Smooth muscle cell (in vitro differentiated cells): Measurements from ENCODE around the gene CACNB4. TPM values are rescaled to one million over a fixed set of nuclear protein-coding genes. Genes with fewer than 3 reads are reported as not detected.

ENCODE experiments used
- DNase-seq: peaks from one replicate; lab custom pipeline; 2025; ENCODE audit not compliant: unreplicated experiment; lab: John Stamatoyannopoulos, UW
- H2AFZ ChIP-seq: fragments of 200-600 bp; sonication (generic); 2 replicates; pipeline ENCODE4 v1.6.0; 2016; ENCODE audit warnings: antibody characterized with exemption, low read depth, mild to moderate bottlenecking
- H3F3A ChIP-seq: fragments of 200-600 bp; sonication (generic); 2 replicates; pipeline ENCODE4 v1.6.0; 2017; ENCODE audit warnings: antibody characterized with exemption, low read depth
- H3K27ac ChIP-seq: fragments of 200-600 bp; sonication (generic); 2 replicates; pipeline ENCODE4 v1.5.1; 2016; ENCODE audit warnings: low read depth, mild to moderate bottlenecking
- H3K27me3 ChIP-seq: fragments of 200-600 bp; sonication (generic); 2 replicates; pipeline ENCODE4 v1.6.1; 2016; ENCODE audit warnings: low read depth, mild to moderate bottlenecking
- H3K36me3 ChIP-seq: fragments of 200-600 bp; sonication (generic); 2 replicates; pipeline ENCODE4 v1.5.1; 2016; ENCODE audit warnings: low read depth
- H3K4me1 ChIP-seq: fragments of 200-600 bp; sonication (generic); 2 replicates; pipeline ENCODE4 v1.5.1; 2016; ENCODE audit warnings: low read depth
- H3K4me2 ChIP-seq: fragments of 200-600 bp; sonication (generic); 2 replicates; pipeline ENCODE4 v1.6.0; 2016; ENCODE audit warnings: mild to moderate bottlenecking
- H3K4me3 ChIP-seq: fragments of 200-600 bp; sonication (generic); 2 replicates; pipeline ENCODE4 v1.5.1; 2016; ENCODE audit warnings: mild to moderate bottlenecking
- H3K79me2 ChIP-seq: fragments of 200-600 bp; sonication (generic); 2 replicates; pipeline ENCODE4 v1.6.0; 2016; ENCODE audit warnings: low read depth, mild to moderate bottlenecking
- H3K9ac ChIP-seq: fragments of 200-600 bp; sonication (generic); 2 replicates; pipeline ENCODE4 v1.6.0; 2016; ENCODE audit warnings: low read depth
- H3K9me3 ChIP-seq: fragments of 200-600 bp; sonication (generic); replicated peaks from 2 replicates; pipeline ENCODE4 v1.5.1; 2016; ENCODE audit warnings: low read depth
- H4K20me1 ChIP-seq: fragments of 200-600 bp; sonication (generic); 2 replicates; pipeline ENCODE4 v1.6.0; 2016; ENCODE audit warnings: low read depth
- CTCF ChIP-seq: fragments of 200-600 bp; sonication (generic); IDR thresholded peaks from 2 replicates; pipeline ENCODE4 v1.5.1; 2017; ENCODE audit warnings: borderline replicate concordance, mild to moderate bottlenecking, antibody characterized with exemption; ENCODE audit not compliant: insufficient read depth, poor library complexity, severe bottlenecking
- WGBS: methylation state at CpG from one replicate; pipeline ENCODE4 v1.1.7; 2016; ENCODE audit warnings: low lambda C conversion rate; 5-methylcytosine and 5-hydroxymethylcytosine counted together
- polyA plus RNA-seq: library from polyadenylated mRNA; unstranded; fragments of >200 nt; fragmentation: Nextera tagmentation; extraction: Ambion mirVana; gene quantifications from 2 replicates; pipeline ENCODE4 v1.2.1, GENCODE V29; 2016
- total RNA-seq: library from RNA; depleted of rRNA; stranded (reverse); fragments of >200 nt; gene quantifications from 2 replicates; pipeline ENCODE4 v1.2.3, GENCODE V29; 2014

The CACNB4 gene
- total and polyA plus RNA-seq, 2 experiments from 2014 or later: 0.06 to 1.4 TPM

GRCh38 chr2:151989378-151989777 lies 109.5 kb downstream of the CACNB4 start:
- Histone ChIP-seq H3K27ac (no peak overlapping the region), H3K27me3 (no peaks in the 10 kb centered on the region), H3K4me1 (no peaks in the 10 kb centered on the region), H3K79me2 (no peaks in the 10 kb centered on the region), H3K36me3 (no peaks in the 10 kb centered on the region), H3K9ac (no peak overlapping the region), H3K4me2 (no peak overlapping the region), H3F3A (no peaks in the 10 kb centered on the region), H3K9me3 (no peaks in the 10 kb centered on the region), H3K4me3 (no peak overlapping the region), H4K20me1 (no peaks in the 10 kb centered on the region), H2AFZ (no peak overlapping the region)
- WGBS: 87% methylated on average over 3 of the region's 3 CpGs
- no peak for DNase-seq
- TF ChIP-seq CTCF: no peak

- H3K27me3 ChIP-seq: no peaks in the 10 kb centered on the region
- H3K4me2 ChIP-seq: no peak overlapping the region
- no peaks in the 10 kb centered on the region for H3K79me2 ChIP-seq
- no peak overlapping the region for H3K4me3 ChIP-seq
- no peaks in the 10 kb centered on the region for H4K20me1 ChIP-seq
- H3K9ac ChIP-seq: no peak overlapping the region
- no peaks in the 10 kb centered on the region for H3F3A ChIP-seq
- 92% methylated on average over 5 of the region's 5 CpGs for whole genome bisulfite sequencing
- no peaks in the 10 kb centered on the region for H3K4me1 ChIP-seq
- no peaks in the 10 kb centered on the region for H3K36me3 ChIP-seq
- no peak for TF ChIP-seq CTCF
- H3K9me3 ChIP-seq: no peaks in the 10 kb centered on the region
- no peak for DNase-seq
- H2AFZ ChIP-seq: no peak overlapping the region
- H3K27ac ChIP-seq: no peak overlapping the region
Observed at GRCh38 chr2:151987484-151987883, 111.4 kb downstream of the CACNB4 start.

DNA sequence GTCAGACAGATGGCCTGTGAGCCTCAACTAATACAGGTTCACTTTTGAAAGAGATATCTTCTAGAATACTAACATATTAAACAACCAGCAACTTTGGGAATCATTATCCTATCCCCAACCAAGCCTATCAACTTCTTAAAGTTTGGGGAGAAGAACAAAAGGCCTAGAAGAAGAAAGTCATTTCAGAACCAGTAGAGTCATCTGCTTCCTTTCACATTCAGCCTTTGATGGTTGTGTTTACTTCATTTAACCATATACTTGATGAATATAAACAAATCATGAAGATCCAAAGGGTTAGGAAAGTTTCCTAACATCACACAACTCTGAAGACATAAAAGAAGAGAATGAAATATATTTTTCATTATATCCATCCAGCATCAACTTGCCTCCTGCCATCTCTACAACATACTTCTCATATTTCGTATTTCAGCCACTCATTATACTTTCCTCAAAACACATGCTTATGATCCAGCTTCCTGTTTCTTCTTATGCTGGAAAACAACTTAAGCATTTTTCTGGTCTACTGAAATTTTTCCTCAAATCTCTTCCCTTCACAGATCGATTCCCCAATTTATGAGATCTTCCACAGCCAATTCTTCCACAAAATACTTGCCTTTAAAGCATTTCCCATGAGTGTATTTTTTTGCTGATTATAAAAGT lies 114.3 kb downstream of the CACNB4 start:
- Histone ChIP-seq H3K27me3 (no peaks in the 10 kb centered on the region), H4K20me1 (no peaks in the 10 kb centered on the region), H3F3A (no peaks in the 10 kb centered on the region), H3K9me3 (no peaks in the 10 kb centered on the region), H3K36me3 (no peaks in the 10 kb centered on the region), H3K4me3 (no peak overlapping the region), H3K79me2 (no peaks in the 10 kb centered on the region), H3K4me1 (no peaks in the 10 kb centered on the region), H3K9ac (no peak overlapping the region), H3K4me2 (no peak overlapping the region), H3K27ac (no peak overlapping the region), H2AFZ (no peak overlapping the region)
- TF ChIP-seq CTCF: no peak
- no peak for DNase-seq
- WGBS: 94% methylated on average over 2 of the region's 2 CpGs

GRCh38 chr2:151983221-151983620 lies 115.6 kb downstream of the CACNB4 start:
- Histone ChIP-seq H3K79me2 (no peaks in the 10 kb centered on the region), H2AFZ (no peak overlapping the region), H3F3A (no peaks in the 10 kb centered on the region), H4K20me1 (no peaks in the 10 kb centered on the region), H3K27ac (no peak overlapping the region), H3K36me3 (no peaks in the 10 kb centered on the region), H3K4me3 (no peak overlapping the region), H3K4me2 (no peak overlapping the region), H3K4me1 (no peaks in the 10 kb centered on the region), H3K9ac (no peak overlapping the region), H3K9me3 (no peaks in the 10 kb centered on the region), H3K27me3 (no peaks in the 10 kb centered on the region)
- no peak for DNase-seq
- 71% methylated on average over 2 of the region's 2 CpGs for WGBS
- no peak for TF ChIP-seq CTCF
